ENCODE results near the gene GPBP1.
"Not testable (repeated sequence)": the region's sequence is repeated elsewhere in the genome, so short reads cannot be mapped to it uniquely, and the experiment has no call there.

Gene GPBP1

GRCh38 chr5:57176350-57176857, 2.5 kb downstream of the GPBP1 start:
- no peak for TF ChIP-seq CTCF (IDR thresholded peaks at IDR 0.05; ENCODE audit: borderline replicate concordance, control extremely low read depth, extremely low read depth, insufficient read depth, missing control alignments)
- DNase-seq (ENCODE audit: low spot score), result no peak
- in situ Hi-C loops (cut with MboI; ENCODE audit: low sequenced_read_pairs, unreplicated experiment), result no loop called here

GRCh38 chr5:57177479-57178156, 3.8 kb downstream of the GPBP1 start:
- DNase-seq (ENCODE audit: low spot score), result no peak
- in situ Hi-C loops (cut with MboI; ENCODE audit: low sequenced_read_pairs, unreplicated experiment), result no loop called here

GRCh38 chr5:57178238-57178637, 4.4 kb downstream of the GPBP1 start:
- in situ Hi-C loops (cut with MboI; ENCODE audit: low sequenced_read_pairs, unreplicated experiment), result not testable (repeated sequence)

More at GRCh38 chr5:57177479-57178156, 3.8 kb downstream of the GPBP1 start:
- TF ChIP-seq CTCF (IDR thresholded peaks at IDR 0.05; ENCODE audit: borderline replicate concordance, control extremely low read depth, extremely low read depth, insufficient read depth, missing control alignments), result no peak

GRCh38 chr5:57179262-57180200, 5.7 kb downstream of the GPBP1 start:
- in situ Hi-C loops (cut with MboI; ENCODE audit: low sequenced_read_pairs, unreplicated experiment), result no loop called here
- TF ChIP-seq CTCF (IDR thresholded peaks at IDR 0.05; ENCODE audit: borderline replicate concordance, control extremely low read depth, extremely low read depth, insufficient read depth, missing control alignments), result no peak
- DNase-seq (ENCODE audit: low spot score), result no peak

More at GRCh38 chr5:57178238-57178637, 4.4 kb downstream of the GPBP1 start:
- DNase-seq (ENCODE audit: low spot score), result not testable (repeated sequence)

GRCh38 chr5:57181154-57181553, 7.3 kb downstream of the GPBP1 start:
- no peak for TF ChIP-seq CTCF (IDR thresholded peaks at IDR 0.05; ENCODE audit: borderline replicate concordance, control extremely low read depth, extremely low read depth, insufficient read depth, missing control alignments)
- in situ Hi-C loops (cut with MboI; ENCODE audit: low sequenced_read_pairs, unreplicated experiment), result no loop called here
- DNase-seq (ENCODE audit: low spot score), result no peak

- DNase-seq (ENCODE audit: low spot score), result no peak
- TF ChIP-seq CTCF (IDR thresholded peaks at IDR 0.05; ENCODE audit: borderline replicate concordance, control extremely low read depth, extremely low read depth, insufficient read depth, missing control alignments), result no peak
- in situ Hi-C loops (cut with MboI; ENCODE audit: low sequenced_read_pairs, unreplicated experiment), result no loop called here
These were observed 10.5 kb downstream of the GPBP1 start for GRCh38 chr5:57184322-57184721.

GRCh38 chr5:57185313-57185712, 11.5 kb downstream of the GPBP1 start:
- no peak for TF ChIP-seq CTCF (IDR thresholded peaks at IDR 0.05; ENCODE audit: borderline replicate concordance, control extremely low read depth, extremely low read depth, insufficient read depth, missing control alignments)
- no peak for DNase-seq (ENCODE audit: low spot score)
- in situ Hi-C loops (cut with MboI; ENCODE audit: low sequenced_read_pairs, unreplicated experiment), result no loop called here
